ENCODE data around the gene CYBC1. TPM values are rescaled to one million over a fixed set of nuclear protein-coding genes. Genes with fewer than 3 reads are reported as not detected.

CYBC1 gene
- total RNA-seq, 3 donors from 2014 or later = 79.2 to 90.5 (median 81.0) TPM

GRCh38 chr17:82474223-82475010 lies 23.9 kb upstream of the CYBC1 start:
- H3K4me1 ChIP-seq (ENCODE audit: low read depth) = no peaks in the 10 kb centered on the region
- H3K36me3 ChIP-seq (ENCODE audit: low read depth) = peaks cover 3% of the 10 kb centered on the region
- no peak overlapping the region for H3K4me3 ChIP-seq
- no peak for TF ChIP-seq CTCF (IDR thresholded peaks at IDR 0.05)
- intact Hi-C loops (cut with DNase I, micrococcal nuclease) = no loop called here
- ATAC-seq (no peak), DNase-seq (no peak)
- no peaks in the 10 kb centered on the region for H3K9me3 ChIP-seq

GRCh38 chr17:82470065-82470464 lies 19.5 kb upstream of the CYBC1 start:
- peaks cover 5% of the 10 kb centered on the region for H3K36me3 ChIP-seq (ENCODE audit: low read depth)
- DNase-seq (no peak), ATAC-seq (no peak)
- intact Hi-C loops (cut with DNase I, micrococcal nuclease) = no loop called here
- no peak for TF ChIP-seq CTCF (IDR thresholded peaks at IDR 0.05)
- H3K4me3 ChIP-seq = no peak overlapping the region
- H3K4me1 ChIP-seq (ENCODE audit: low read depth) = no peaks in the 10 kb centered on the region
- H3K9me3 ChIP-seq = no peaks in the 10 kb centered on the region

- H3K4me1 ChIP-seq (ENCODE audit: low read depth) = no peaks in the 10 kb centered on the region
- no peak overlapping the region for H3K4me3 ChIP-seq
- peaks cover 5% of the 10 kb centered on the region for H3K36me3 ChIP-seq (ENCODE audit: low read depth)
- intact Hi-C loops (cut with DNase I, micrococcal nuclease) = no loop called here
- no peak for TF ChIP-seq CTCF (IDR thresholded peaks at IDR 0.05)
- ATAC-seq (no peak), DNase-seq (no peak)
- H3K9me3 ChIP-seq = no peaks in the 10 kb centered on the region
Measured at GRCh38 chr17:82468692-82469091, 18.1 kb upstream of the CYBC1 start.

- DNase-seq = peak in 1 of 3 donors; percentile 18
- intact Hi-C loops (cut with DNase I, micrococcal nuclease) = no loop called here
- ATAC-seq = no peak
- Histone ChIP-seq H3K4me3 (no peak overlapping the region), H3K36me3 (ENCODE audit: low read depth) (peaks cover 5% of the 10 kb centered on the region), H3K4me1 (ENCODE audit: low read depth) (no peaks in the 10 kb centered on the region), H3K9me3 (no peaks in the 10 kb centered on the region)
- no peak for TF ChIP-seq CTCF (IDR thresholded peaks at IDR 0.05)
Measured at GRCh38 chr17:82465023-82465603, 14.6 kb upstream of the CYBC1 start.

- ATAC-seq = no peak
- Histone ChIP-seq H3K4me3 (no peak overlapping the region), H3K9me3 (no peaks in the 10 kb centered on the region), H3K36me3 (ENCODE audit: low read depth) (peaks cover 5% of the 10 kb centered on the region), H3K4me1 (ENCODE audit: low read depth) (peaks cover 3% of the 10 kb centered on the region)
- DNase-seq = no peak
- intact Hi-C loops (cut with DNase I, micrococcal nuclease) = no loop called here
- TF ChIP-seq CTCF (IDR thresholded peaks at IDR 0.05) = no peak
Measured at GRCh38 chr17:82464567-82464929, 14.0 kb upstream of the CYBC1 start.

All from mucosa of descending colon (tissue), 3 donors.